Osteocyte (in vitro differentiated cells): ENCODE results near the gene CRACR2A. TPM values are rescaled to one million over a fixed set of nuclear protein-coding genes. Genes with fewer than 3 reads are reported as not detected.

Source experiments
- DNase-seq: peaks from one replicate; pipeline ENCODE4 v3.0.0; 2021; ENCODE audit warnings: mixed read lengths; ENCODE audit not compliant: unreplicated experiment; ENCODE audit errors: extremely low spot score
- H3K27ac Mint-ChIP-seq: one replicate; pipeline ENCODE4 v1.8.0; 2021; ENCODE audit warnings: mild to moderate bottlenecking, mixed read lengths; ENCODE audit not compliant: unreplicated experiment
- H3K27me3 Mint-ChIP-seq: one replicate; pipeline ENCODE4 v1.8.0; 2021; ENCODE audit warnings: mixed read lengths; ENCODE audit not compliant: unreplicated experiment
- H3K36me3 Mint-ChIP-seq: one replicate; pipeline ENCODE4 v1.8.0; 2021; ENCODE audit warnings: mixed read lengths; ENCODE audit not compliant: unreplicated experiment
- H3K4me1 Mint-ChIP-seq: one replicate; pipeline ENCODE4 v1.8.0; 2021; ENCODE audit warnings: mixed read lengths; ENCODE audit not compliant: unreplicated experiment
- H3K4me3 Mint-ChIP-seq: one replicate; pipeline ENCODE4 v1.8.0; 2021; ENCODE audit warnings: mild to moderate bottlenecking, moderate library complexity, mixed read lengths; ENCODE audit not compliant: unreplicated experiment
- H3K9me3 Mint-ChIP-seq: one replicate; pipeline ENCODE4 v1.8.0; 2021; ENCODE audit warnings: mixed read lengths; ENCODE audit not compliant: unreplicated experiment
- total RNA-seq: library from RNA; stranded (reverse); gene quantifications from 2 replicates; pipeline ENCODE4 v1.2.1, GENCODE V29; 2021
- TF ChIP-seq, protein P1 (sequence below): fragments of 200-600 bp; sonication (generic); IDR thresholded peaks from 2 replicates; pipeline ENCODE4 v1.5.0; 2021; ENCODE audit warnings: antibody characterized with exemption, mild to moderate bottlenecking, moderate library complexity

Gene CRACR2A
- total RNA-seq, 1 donor from 2014 or later, result 0.13 TPM

GRCh38 chr12:3751151-3752095 lies 1.5 kb downstream of the CRACR2A start:
- H3K36me3 Mint-ChIP-seq, result no peaks in the 10 kb centered on the region
- peaks cover 27% of the 10 kb centered on the region for H3K27me3 Mint-ChIP-seq
- DNase-seq, result peak; percentile 83
- H3K9me3 Mint-ChIP-seq, result peaks cover 4% of the 10 kb centered on the region
- TF ChIP-seq, protein P1, sequence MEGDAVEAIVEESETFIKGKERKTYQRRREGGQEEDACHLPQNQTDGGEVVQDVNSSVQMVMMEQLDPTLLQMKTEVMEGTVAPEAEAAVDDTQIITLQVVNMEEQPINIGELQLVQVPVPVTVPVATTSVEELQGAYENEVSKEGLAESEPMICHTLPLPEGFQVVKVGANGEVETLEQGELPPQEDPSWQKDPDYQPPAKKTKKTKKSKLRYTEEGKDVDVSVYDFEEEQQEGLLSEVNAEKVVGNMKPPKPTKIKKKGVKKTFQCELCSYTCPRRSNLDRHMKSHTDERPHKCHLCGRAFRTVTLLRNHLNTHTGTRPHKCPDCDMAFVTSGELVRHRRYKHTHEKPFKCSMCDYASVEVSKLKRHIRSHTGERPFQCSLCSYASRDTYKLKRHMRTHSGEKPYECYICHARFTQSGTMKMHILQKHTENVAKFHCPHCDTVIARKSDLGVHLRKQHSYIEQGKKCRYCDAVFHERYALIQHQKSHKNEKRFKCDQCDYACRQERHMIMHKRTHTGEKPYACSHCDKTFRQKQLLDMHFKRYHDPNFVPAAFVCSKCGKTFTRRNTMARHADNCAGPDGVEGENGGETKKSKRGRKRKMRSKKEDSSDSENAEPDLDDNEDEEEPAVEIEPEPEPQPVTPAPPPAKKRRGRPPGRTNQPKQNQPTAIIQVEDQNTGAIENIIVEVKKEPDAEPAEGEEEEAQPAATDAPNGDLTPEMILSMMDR, result no peak
- no peak overlapping the region for H3K4me3 Mint-ChIP-seq
- no peak overlapping the region for H3K27ac Mint-ChIP-seq
- peaks cover 7% of the 10 kb centered on the region for H3K4me1 Mint-ChIP-seq

DNA sequence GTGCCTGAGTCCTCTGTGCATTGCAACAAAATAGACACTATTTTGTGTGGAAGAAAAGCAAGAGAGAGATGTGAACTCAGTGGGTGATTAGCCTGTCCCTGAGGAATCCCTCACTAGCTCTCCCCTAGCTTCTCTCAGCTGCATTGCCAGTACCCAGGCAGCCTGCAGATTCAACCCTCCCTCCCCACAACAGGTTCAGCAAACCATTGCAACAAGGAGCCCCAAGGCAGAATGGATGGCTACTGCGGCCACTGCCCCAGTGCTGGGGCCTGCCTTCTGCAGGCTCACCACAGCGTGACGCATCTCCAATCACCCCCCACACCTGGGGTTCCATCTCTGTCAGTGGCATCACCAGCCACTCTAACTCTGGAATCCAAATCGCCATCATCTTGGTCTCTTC lies 2.3 kb downstream of the CRACR2A start:
- no peak overlapping the region for H3K4me3 Mint-ChIP-seq
- no peaks in the 10 kb centered on the region for H3K36me3 Mint-ChIP-seq
- peaks cover 7% of the 10 kb centered on the region for H3K4me1 Mint-ChIP-seq
- TF ChIP-seq, protein P1, result no peak
- H3K27ac Mint-ChIP-seq, result no peak overlapping the region
- peaks cover 6% of the 10 kb centered on the region for H3K9me3 Mint-ChIP-seq
- peaks cover 26% of the 10 kb centered on the region for H3K27me3 Mint-ChIP-seq
- DNase-seq, result peak; percentile 68

DNA sequence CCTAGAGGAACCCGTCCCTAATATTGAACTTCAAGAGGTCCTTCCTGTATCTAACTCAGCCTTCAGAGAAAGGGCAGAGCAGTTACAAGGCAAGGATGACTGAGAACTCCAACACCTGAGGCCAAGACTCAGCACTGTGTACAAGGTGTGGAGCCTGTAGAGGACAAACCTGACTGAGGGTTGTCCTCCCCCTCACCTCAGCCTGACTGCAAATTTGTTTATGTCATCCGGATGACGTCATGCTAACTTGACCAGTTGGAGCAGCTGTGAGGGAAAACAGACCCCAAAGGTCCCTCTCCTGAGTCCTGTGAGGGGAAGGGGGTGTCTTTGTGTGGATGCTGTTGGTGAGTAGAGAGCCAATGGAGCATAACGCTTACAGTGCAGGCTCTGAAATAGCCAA lies 4.3 kb downstream of the CRACR2A start:
- Mint-ChIP-seq H3K9me3 (peaks cover 6% of the 10 kb centered on the region), H3K27ac (no peak overlapping the region), H3K36me3 (no peaks in the 10 kb centered on the region), H3K27me3 (peaks cover 28% of the 10 kb centered on the region), H3K4me3 (no peak overlapping the region), H3K4me1 (peaks cover 5% of the 10 kb centered on the region)
- peak; percentile 48 for DNase-seq
- TF ChIP-seq, protein P1, result no peak

DNA sequence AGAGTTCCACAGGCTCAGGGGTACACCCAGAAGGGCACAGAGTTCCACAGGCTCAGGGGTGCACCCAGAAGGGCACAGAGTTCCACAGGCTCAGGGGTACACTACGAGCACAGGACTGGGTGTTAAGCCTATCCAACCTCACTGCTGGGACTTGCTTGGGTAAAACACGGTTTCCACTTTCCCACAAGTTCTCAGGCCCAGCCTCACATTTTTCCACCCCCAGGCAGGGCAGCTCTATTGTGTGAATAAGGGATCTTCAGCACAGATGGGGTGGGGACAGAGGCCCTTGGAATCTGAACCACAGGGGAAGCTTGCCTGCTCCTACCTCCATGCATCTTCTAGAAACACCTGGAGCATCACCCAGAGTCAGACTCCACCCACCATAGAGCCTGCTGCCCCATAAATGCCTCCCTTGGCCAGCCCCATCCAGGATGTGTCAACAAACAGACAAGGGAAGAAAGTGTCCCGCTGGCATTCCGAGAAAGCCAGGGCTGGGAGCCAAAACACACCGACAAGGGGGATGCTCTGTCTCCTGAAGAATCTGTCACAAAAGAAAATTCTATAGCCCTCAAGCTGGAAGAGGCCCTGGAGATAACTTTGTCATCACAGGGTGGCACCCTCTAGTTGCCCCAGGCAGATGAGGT lies 4.8 kb downstream of the CRACR2A start:
- Mint-ChIP-seq H3K4me1 (peaks cover 2% of the 10 kb centered on the region), H3K36me3 (no peaks in the 10 kb centered on the region), H3K9me3 (peaks cover 6% of the 10 kb centered on the region), H3K27me3 (peaks cover 23% of the 10 kb centered on the region), H3K27ac (no peak overlapping the region), H3K4me3 (no peak overlapping the region)
- DNase-seq, result peak; percentile 63
- TF ChIP-seq, protein P1, result no peak

DNA sequence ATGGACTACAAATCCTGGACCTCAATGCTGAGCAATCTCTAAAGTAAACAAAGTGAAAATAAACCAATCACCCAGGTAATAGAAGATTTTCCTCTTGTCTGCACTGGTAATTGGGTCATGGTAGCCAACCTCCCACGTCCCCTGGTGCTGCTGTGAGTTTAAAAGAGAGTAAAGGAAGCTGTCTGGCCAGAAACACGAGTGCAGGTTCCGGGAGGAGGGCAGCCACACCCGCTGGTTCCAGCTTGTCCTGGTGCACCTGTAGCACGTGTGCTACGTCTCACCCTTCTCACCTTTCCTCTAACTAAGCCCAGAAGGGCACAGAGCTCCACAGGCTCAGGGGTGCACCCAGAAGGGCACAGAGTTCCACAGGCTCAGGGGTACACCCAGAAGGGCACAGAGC lies 5.4 kb downstream of the CRACR2A start:
- H3K9me3 Mint-ChIP-seq, result peaks cover 6% of the 10 kb centered on the region
- H3K27me3 Mint-ChIP-seq, result peaks cover 23% of the 10 kb centered on the region
- peak; percentile 49 for DNase-seq

More for the DNA sequence above, 5.4 kb downstream of the CRACR2A start:
- peaks cover 2% of the 10 kb centered on the region for H3K4me1 Mint-ChIP-seq
- H3K27ac Mint-ChIP-seq, result no peak overlapping the region
- H3K4me3 Mint-ChIP-seq, result no peak overlapping the region
- TF ChIP-seq, protein P1, result no peak
- no peaks in the 10 kb centered on the region for H3K36me3 Mint-ChIP-seq
